ENCODE data around the gene COPG1.

DNA sequence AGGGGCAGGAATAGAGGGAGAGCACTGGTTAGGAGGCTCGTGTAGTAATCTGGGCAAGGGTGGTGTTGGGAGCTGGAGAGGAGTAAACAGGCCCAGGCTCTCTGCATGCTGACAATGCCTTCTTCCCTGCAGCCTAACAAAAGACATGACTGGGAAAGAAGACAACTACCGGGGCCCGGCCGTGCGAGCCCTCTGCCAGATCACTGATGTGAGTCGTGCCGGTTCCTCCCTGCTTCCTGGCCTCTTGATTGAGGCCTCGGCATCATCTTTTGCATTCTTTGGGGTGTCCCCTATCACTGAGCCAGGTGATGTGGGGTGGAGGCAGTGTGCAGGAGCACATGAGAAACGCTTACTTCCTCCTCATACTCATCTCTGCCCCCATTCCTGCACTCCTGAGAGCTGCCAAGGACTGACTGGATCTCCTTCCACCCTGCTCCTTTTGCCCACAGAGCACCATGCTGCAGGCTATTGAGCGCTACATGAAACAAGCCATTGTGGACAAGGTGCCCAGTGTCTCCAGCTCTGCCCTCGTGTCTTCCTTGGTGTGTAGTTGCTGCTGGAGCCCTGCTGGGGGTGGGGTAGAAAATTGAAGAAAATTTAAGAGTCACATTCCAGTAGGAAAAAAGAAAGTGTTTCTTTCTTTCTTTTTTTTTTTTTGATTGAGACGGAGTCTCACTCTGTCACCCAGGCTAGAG is 5.3 kb downstream of the COPG1 start:
- TF ChIP-seq YY1 (IDR thresholded peaks at IDR 0.05; ENCODE audit: insufficient read depth, insufficient read length) (no peak), ZNF274 (IDR thresholded peaks at IDR 0.05; ENCODE audit: low read depth, low read length) (no peak)
